Measurements from ENCODE around the gene JPH3.

The JPH3 gene

DNA sequence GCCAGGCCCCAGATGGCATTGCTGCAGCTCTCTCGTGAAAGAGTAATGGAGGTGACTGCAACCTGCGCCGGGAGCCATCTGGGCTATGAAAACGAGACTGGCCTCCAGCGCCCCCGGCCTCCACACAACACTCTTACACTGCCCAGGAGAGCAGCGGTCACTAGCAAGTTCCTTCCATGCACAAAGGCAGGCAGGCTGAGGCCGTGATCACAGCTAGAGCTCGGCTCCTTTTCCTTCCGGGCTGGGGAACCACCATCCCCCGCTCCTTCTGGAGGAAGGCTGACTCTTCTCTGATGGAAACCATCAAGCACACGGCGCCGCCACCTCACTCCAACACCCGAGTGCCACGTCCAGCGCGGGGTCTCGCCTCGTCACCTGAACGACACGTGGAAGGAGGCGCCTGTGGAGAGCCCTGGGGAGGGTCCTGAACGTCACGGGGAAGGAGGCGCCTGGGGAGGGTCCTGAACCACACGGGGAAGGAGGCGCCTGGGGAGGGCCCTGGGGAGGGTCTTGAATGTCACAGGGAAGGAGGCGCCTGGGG lies 101.6 kb downstream of the JPH3 start:
- TF ChIP-seq, protein P1, sequence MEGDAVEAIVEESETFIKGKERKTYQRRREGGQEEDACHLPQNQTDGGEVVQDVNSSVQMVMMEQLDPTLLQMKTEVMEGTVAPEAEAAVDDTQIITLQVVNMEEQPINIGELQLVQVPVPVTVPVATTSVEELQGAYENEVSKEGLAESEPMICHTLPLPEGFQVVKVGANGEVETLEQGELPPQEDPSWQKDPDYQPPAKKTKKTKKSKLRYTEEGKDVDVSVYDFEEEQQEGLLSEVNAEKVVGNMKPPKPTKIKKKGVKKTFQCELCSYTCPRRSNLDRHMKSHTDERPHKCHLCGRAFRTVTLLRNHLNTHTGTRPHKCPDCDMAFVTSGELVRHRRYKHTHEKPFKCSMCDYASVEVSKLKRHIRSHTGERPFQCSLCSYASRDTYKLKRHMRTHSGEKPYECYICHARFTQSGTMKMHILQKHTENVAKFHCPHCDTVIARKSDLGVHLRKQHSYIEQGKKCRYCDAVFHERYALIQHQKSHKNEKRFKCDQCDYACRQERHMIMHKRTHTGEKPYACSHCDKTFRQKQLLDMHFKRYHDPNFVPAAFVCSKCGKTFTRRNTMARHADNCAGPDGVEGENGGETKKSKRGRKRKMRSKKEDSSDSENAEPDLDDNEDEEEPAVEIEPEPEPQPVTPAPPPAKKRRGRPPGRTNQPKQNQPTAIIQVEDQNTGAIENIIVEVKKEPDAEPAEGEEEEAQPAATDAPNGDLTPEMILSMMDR (IDR thresholded peaks at IDR 0.05; ENCODE audit: low read depth, low read length, missing control alignments), result no peak
- no peak for DNase-seq (ENCODE audit: low read depth)
- no peak overlapping the region for H3K4me3 ChIP-seq (ENCODE audit: low read depth, low read length)

DNA sequence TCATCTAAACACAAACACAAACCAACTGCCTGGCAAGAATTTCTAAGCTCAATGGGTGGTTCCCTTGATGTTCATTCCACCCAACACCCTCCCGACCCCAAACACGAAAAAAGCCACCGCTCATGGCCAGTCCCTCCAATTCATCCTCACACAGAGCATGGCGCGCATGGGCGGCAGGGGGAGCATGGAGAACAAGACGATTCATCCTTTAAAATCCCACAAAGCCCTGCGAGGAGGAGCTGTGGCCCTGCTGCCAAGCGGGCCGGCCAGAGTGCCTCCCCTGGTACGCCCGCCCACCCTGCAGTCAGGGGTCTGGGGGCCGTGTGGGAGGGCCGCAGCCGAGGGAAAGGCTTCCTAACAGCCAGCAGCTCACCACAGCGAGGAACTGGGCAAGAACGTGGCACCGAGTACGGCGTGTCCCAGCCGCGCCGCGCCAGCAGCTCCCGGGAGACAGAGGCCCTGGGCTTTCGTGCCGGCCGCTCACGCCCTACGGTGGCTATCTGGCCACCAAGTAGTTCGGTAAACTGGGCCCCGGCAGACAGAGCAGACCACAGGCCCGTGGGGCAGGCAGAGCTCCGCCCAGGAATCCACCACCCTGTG lies 102.5 kb downstream of the JPH3 start:
- H3K4me3 ChIP-seq (ENCODE audit: low read depth, low read length), result no peak overlapping the region
- no peak for DNase-seq (ENCODE audit: low read depth)
- TF ChIP-seq, protein P1 (IDR thresholded peaks at IDR 0.05; ENCODE audit: low read depth, low read length, missing control alignments), result no peak

DNA sequence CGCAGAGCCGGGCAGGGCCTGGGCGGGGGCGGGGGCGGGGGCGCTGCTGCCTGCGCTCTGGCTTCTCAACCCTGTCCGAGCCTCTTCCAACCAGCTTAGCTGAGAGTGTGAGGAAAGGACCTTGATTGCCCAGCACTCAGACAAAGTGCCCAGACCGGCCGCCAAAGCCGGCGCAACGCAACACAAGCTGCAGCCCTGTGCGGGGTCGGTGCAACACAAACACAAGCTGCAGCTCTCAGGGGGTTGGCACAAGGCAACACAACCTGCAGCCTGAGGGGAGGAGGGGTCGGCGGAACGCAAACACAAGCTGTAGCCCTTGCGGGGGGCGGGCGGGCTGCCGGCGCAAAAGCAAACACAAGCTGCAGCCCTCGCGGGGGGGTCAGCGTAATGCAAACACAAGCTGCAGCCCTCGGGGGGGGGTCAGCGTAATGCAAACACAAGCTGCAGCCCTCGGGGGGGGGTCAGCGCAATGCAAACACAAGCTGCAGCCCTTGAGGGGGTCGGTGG lies 103.5 kb downstream of the JPH3 start:
- DNase-seq (ENCODE audit: low read depth), result no peak
- no peak overlapping the region for H3K4me3 ChIP-seq (ENCODE audit: low read depth, low read length)
- TF ChIP-seq, protein P1 (IDR thresholded peaks at IDR 0.05; ENCODE audit: low read depth, low read length, missing control alignments), result no peak

DNA sequence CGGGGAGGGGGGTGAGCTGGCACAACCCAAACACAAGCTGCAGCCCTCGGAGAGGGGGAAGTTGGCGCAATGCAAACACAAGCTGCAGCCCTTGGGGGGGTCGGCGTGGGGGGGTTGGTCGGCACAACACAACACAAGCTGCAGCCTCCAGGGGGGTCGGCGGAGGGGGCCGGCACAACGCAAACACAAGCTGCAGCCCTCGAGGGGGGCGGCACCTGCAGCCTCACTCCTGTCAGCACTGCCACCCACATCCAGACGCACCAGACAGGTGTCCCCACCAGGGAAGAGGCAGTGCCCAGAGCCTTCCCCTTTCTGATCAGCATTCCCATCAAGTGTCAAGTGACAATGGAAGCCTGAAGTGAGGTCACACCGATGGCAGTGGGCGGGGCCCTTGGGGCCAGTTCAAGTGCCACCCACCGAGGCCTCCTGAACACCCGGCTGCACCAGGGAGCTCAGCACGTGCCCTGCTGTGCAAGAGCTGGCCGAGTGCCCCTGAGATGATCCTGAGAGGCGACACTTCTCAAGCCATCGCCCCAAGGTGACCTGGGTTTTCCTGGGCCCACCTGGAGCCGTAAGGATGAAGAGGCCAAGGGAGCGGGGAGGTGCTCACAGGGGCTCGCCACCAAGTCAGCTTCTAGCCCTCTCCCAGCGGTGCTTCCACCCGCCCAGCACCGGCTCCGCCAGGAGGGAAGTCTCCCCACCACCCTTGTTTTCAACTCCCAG lies 104.1 kb downstream of the JPH3 start:
- H3K4me3 ChIP-seq (ENCODE audit: low read depth, low read length), result no peak overlapping the region
- no peak for DNase-seq (ENCODE audit: low read depth)
- TF ChIP-seq, protein P1 (IDR thresholded peaks at IDR 0.05; ENCODE audit: low read depth, low read length, missing control alignments), result no peak

DNA sequence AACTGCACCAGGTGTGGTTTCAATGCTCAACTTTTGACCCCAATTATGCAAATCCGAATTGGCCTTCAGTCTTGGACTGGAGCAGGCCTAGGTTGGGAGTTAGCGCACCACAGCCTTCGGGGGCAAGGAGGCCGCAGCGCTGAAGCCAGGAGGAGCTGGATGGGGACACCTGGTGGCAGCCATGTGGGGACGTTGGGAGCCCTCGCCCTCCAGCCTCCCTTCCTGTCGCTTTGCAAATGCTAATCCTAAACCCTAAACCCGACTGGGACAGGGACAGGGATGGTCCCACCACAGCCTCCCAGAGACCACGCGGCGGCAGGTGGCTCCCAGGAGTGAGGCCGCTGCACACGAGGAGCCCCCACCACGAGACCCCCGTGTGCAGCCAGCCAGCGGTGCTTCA lies 104.8 kb downstream of the JPH3 start:
- TF ChIP-seq, protein P1 (IDR thresholded peaks at IDR 0.05; ENCODE audit: low read depth, low read length, missing control alignments), result no peak
- no peak for DNase-seq (ENCODE audit: low read depth)
- no peak overlapping the region for H3K4me3 ChIP-seq (ENCODE audit: low read depth, low read length)

DNA sequence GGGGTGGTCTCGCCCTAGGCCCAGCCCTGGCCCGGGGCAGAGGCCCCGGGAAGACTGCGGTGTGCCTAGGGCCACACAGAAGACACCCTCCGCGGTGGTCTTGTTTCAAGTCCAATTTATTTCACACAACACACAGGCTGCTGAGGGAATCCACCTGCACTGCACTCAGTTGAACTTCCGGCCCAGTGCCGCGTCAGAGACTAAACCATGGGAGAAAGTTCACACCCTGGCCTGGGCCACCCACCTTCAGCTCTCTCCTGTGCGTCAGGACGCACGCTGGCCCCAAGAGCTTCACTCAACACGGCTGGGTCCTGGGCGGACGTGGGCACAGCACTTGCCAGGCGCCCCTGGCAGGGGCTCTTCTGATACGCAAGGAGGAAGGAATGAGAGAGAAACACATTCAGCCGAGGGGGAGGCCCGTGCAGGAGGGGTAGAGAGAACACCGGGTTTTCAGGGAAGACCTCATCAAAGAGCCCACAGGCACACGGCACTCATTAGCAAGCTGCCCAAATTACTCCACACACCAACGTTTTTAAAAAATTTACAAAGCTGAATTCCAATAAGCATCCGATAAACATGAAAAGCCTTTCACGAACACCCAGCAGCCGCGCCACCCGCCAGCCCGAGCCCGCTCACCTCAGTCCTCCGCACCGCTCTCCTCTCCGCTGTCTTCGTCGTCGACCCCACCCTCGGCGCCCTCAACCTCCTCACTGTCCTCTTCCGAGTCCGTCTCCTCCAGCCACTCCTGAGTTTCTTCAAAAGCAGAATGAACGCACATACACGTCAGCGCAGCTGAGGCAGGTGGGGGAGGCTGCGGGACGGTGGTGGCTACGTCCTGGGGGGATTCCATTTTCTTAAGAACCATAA lies 105.6 kb downstream of the JPH3 start:
- H3K4me3 ChIP-seq (ENCODE audit: low read depth, low read length), result no peak overlapping the region
- TF ChIP-seq, protein P1 (IDR thresholded peaks at IDR 0.05; ENCODE audit: low read depth, low read length, missing control alignments), result no peak
- no peak for DNase-seq (ENCODE audit: low read depth)
